GM12891 (cell line): ENCODE results near the gene PPP2R2B.

Source experiments
- PAX5 ChIP-seq: IDR thresholded peaks from 2 replicates; pipeline ENCODE4 v1.6.1; 2011; ENCODE audit warnings: low read length, moderate library complexity, mild to moderate bottlenecking; ENCODE audit not compliant: insufficient read depth, severe bottlenecking
- POLR2A ChIP-seq: IDR thresholded peaks from 2 replicates; pipeline ENCODE4 v1.6.1; 2011; ENCODE audit warnings: low read depth, low read length, control low read depth
- POLR2AphosphoS5 ChIP-seq: IDR thresholded peaks from 2 replicates; pipeline ENCODE4 v1.6.1; 2011; ENCODE audit warnings: low read depth, low read length, control low read depth
- POU2F2 ChIP-seq: IDR thresholded peaks from 2 replicates; pipeline ENCODE4 v1.6.1; 2011; ENCODE audit warnings: low read depth, mild to moderate bottlenecking, control low read depth, low read length, moderate library complexity
- TAF1 ChIP-seq: IDR thresholded peaks from 2 replicates; pipeline ENCODE4 v1.6.1; 2011; ENCODE audit warnings: low read depth, low read length, control low read depth

DNA sequence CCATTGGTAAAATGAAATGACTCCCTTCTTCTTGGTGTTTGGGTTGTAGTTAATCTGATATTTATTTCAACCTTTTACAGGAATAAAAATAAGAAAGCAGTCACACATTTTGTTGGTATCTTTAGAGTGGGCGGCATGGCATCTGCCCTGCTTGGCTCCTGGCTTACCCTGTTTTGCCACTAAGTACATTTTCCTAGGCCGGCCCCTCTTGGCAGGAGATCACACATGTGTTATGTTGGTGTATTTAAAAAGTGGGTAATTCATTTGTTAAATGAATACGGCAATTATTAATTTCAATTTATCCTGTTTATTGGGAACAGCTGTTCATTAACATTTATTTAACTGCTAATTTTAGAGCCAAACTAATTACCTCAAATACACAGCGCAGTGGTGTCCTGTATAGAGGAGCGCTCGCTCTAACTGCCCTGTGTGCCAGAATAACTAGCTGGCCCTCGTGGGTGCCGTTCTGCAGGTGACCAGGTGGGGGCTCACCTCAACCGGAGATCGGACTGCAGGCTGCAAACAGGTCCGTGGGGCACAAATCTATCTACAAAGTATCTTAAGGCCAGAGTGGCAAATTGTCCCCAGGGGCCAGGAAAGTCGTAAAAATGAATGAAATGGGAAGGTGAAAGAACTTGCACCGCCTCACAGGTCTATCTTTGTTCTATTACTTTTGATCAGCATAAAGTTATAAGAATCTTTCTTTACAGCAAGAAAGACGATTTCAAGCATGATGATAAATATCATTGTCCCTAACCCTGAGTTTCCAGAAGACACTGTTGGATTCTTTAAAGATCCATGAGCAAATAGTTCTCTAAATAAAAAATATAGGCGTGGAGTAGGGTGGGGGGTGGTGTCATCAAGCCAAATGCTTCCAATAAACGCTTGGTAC lies 336.4 kb downstream of the PPP2R2B start:
- TF ChIP-seq PAX5 (no peak), POLR2AphosphoS5 (no peak), POLR2A (no peak), POU2F2 (no peak), TAF1 (no peak)
